HG03378 (cell line): ENCODE data around the gene RUNX1.

Experiments
- ATAC-seq: cut with Tn5 transposase; IDR thresholded peaks from one replicate; pipeline ENCODE4 v1.9.1; 2021; ENCODE audit warnings: mild to moderate bottlenecking, moderate library complexity; ENCODE audit not compliant: unreplicated experiment

RUNX1 gene

GRCh38 chr21:35017256-35017655, 31.8 kb downstream of the RUNX1 start:
- ATAC-seq = no peak

GRCh38 chr21:35016517-35017188, 32.4 kb downstream of the RUNX1 start:
- ATAC-seq = no peak

- ATAC-seq = no peak
Measured at GRCh38 chr21:35016071-35016470, 33.0 kb downstream of the RUNX1 start.

GRCh38 chr21:35015435-35016024, 33.6 kb downstream of the RUNX1 start:
- no peak for ATAC-seq

GRCh38 chr21:35014302-35015041, 34.6 kb downstream of the RUNX1 start:
- no peak for ATAC-seq

- no peak for ATAC-seq
Measured at GRCh38 chr21:35011681-35012080, 37.4 kb downstream of the RUNX1 start.

- no peak for ATAC-seq
Measured at GRCh38 chr21:35010447-35010846, 38.7 kb downstream of the RUNX1 start.

GRCh38 chr21:35007348-35007747, 41.8 kb downstream of the RUNX1 start:
- ATAC-seq = no peak

- no peak for ATAC-seq
Measured at GRCh38 chr21:35006771-35007170, 42.3 kb downstream of the RUNX1 start.

- ATAC-seq = no peak
Measured at GRCh38 chr21:35006248-35006647, 42.9 kb downstream of the RUNX1 start.

GRCh38 chr21:35005560-35006224, 43.4 kb downstream of the RUNX1 start:
- ATAC-seq = no peak

GRCh38 chr21:35005077-35005476, 44.0 kb downstream of the RUNX1 start:
- ATAC-seq = no peak

GRCh38 chr21:35004314-35004713, 44.8 kb downstream of the RUNX1 start:
- no peak for ATAC-seq

GRCh38 chr21:35002879-35003722, 46.0 kb downstream of the RUNX1 start:
- ATAC-seq = no peak

GRCh38 chr21:34999397-34999941, 49.6 kb downstream of the RUNX1 start:
- ATAC-seq = no peak

GRCh38 chr21:34998176-34998575, 50.9 kb downstream of the RUNX1 start:
- no peak for ATAC-seq

GRCh38 chr21:34997294-34997693, 51.8 kb downstream of the RUNX1 start:
- no peak for ATAC-seq

GRCh38 chr21:34996304-34997101, 52.6 kb downstream of the RUNX1 start:
- no peak for ATAC-seq

- ATAC-seq = no peak
Measured at GRCh38 chr21:34995979-34996303, 53.2 kb downstream of the RUNX1 start.
